GM10266 (cell line): ENCODE data around the gene NCF2.

Experiments
- DNase-seq: peaks from one replicate; pipeline ENCODE4 v3.0.0; 2012; ENCODE audit errors: extremely low spot score
- TF ChIP-seq, protein P1 (sequence below): IDR thresholded peaks from 2 replicates; pipeline ENCODE4 v1.5.1; 2012; ENCODE audit warnings: mild to moderate bottlenecking, low read depth; ENCODE audit not compliant: control insufficient read depth, insufficient read depth; ENCODE audit errors: missing control alignments

NCF2 gene

DNA sequence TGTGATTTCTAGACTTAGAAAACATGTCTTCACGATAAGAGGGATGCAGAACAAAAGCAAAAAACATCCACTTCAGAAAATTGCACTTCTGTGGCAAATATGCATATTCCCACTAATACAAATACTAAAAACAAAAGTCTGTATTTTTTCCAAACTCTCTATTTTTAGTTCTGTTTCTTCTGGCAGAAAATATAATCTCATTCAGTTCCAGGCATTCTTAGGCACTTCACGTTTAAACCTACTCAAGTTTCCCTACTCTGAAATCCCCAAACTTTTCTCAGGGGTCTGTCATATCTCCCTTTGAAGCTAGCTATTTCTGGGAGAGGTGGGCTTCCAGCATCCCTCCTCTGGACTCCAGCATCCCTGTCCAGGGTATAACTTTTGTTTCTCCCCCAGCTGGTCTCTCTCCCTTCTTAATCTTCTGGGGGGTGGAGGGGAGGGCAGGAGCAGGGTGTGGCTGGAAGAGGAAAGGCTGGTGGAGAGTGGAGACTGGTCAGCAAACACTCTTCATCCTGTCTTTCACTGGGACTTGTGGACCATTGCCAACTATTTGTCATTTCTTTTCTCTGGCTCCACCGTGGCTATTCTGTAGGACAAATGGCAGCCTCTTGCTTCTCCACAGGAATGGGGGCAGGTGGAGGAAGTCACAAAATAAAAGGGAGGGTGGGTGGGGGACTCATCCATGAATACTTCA is 19.6 kb upstream of the NCF2 start:
- no peak for DNase-seq
- TF ChIP-seq, protein P1, sequence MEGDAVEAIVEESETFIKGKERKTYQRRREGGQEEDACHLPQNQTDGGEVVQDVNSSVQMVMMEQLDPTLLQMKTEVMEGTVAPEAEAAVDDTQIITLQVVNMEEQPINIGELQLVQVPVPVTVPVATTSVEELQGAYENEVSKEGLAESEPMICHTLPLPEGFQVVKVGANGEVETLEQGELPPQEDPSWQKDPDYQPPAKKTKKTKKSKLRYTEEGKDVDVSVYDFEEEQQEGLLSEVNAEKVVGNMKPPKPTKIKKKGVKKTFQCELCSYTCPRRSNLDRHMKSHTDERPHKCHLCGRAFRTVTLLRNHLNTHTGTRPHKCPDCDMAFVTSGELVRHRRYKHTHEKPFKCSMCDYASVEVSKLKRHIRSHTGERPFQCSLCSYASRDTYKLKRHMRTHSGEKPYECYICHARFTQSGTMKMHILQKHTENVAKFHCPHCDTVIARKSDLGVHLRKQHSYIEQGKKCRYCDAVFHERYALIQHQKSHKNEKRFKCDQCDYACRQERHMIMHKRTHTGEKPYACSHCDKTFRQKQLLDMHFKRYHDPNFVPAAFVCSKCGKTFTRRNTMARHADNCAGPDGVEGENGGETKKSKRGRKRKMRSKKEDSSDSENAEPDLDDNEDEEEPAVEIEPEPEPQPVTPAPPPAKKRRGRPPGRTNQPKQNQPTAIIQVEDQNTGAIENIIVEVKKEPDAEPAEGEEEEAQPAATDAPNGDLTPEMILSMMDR = no peak

DNA sequence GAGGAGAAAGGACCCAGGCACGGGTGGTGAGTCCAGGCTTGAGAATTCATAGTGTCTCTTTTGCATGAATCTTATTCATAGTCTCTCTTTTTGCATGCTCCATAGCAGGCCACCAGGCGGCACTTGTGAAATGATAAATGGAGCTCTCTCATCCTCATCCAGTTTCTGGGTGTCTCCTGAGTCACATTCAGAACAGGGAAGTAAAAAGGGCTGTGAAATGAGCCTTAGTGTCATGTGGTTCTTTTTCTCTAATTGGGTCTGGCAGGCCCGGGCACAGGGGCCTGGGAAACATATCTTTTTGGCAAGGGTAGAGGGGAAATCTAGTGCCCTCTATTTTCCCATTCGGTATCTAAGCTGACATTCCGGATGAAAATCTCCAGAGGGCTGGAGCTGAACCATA is 19.1 kb upstream of the NCF2 start:
- no peak for DNase-seq

DNA sequence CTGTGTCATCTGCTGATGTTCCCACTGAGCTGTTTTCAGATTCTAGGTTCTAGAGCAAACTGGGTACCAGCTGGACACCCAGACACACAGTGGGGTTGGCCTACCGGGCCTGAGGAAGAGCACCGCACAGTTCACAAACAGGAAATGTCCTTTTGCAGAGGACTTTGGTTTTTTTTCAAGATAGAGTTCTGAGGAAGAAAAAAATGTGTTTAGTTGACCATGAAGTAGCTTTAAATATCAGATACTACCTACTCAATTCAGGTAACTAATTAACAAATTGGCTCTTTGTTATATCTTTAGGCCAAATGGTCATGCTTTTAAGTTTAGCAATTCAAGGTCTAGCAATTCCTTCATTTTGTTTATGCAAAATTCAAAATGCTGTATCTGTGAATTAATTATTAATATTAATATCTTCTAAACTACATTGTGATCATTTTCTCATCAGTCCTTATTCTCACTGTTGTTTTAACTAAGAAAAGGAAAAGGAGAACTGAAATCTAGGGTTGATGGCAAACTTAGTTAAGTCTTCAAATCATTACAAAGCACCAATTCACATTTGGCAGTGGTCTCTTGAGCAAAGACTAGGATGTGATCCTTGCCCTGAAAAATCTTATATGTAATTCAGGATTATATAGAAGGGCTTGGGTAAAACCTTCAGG is 17.2 kb upstream of the NCF2 start:
- no peak for DNase-seq

More for the DNA sequence above, 19.1 kb upstream of the NCF2 start:
- TF ChIP-seq, protein P1 = peak; percentile 50

DNA sequence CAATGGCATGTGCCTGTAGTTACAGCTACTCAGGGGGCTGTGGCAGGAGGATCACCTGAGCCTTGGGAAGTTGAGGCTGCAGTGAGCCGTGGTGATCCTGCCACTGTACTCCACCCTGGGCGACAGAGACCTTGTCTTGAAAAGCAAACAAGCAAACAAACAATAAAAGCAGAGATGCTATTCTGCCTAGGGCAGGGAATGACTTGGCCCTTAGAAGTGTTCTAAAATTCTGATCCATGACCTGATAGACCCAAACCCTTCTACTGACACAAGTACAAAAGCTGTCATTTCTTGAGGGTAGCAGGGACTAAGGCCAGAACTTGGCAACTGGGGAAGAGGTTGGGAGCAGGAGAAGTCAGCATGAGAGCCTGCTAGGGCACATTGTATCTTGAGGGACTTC is 15.6 kb upstream of the NCF2 start:
- TF ChIP-seq, protein P1 = no peak
- no peak for DNase-seq

More for the DNA sequence above, 17.2 kb upstream of the NCF2 start:
- TF ChIP-seq, protein P1 = no peak

DNA sequence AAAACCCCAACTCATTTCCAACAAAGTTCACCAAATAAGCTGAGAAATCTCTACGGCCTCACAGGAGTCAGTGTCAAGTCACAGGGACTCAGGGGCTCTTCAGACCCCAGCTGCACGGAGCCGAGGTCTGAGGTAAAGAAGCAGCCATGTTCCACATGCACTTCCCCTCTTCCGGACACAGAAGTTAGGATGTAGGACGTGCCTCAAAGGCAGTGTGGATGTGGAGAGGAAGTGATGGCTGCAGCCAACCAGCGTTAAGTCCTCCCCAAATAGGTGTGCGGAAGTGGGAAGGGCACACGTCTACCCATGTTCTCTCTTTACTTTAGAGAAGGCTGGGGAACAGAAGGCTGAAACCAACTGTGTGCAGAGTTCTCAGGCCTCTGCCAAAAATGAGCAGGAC is 14.6 kb upstream of the NCF2 start:
- no peak for DNase-seq
- TF ChIP-seq, protein P1 = no peak

DNA sequence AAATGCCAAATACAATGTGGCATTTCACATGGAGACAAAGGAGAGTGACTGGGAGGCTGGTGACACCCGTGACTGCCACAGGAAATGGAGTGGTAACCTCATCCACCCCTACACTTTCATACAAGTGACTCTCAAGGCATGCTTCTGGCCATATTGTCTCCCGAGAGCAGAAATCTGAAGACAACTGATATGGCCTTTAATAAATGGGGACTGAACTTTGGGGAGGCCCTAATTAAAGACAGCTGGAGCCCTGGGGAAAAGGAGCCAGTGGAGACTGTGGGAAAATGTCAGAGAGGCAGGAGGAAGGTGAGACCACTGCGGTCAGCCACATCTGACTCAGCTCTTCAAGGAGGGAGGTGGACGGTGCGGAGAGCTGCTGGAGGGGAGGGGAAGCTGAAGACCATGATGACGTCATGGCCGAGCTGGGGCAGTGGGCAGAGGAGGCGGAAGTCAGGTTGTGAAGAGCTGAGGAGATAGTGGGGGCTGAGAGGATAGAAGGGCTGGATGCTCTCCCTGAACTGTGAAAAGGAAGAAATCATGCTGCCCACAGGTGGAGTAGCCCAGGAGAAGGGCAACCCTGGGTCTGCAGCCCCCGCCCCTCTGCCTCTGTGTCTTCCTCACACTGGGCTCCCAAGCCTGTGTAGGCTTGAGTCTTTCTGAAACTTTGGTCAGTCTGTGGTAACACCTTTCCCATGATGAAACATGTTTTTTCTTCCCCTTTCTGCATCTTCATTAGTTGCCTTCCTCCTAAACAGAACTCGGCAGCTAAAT is 14.0 kb upstream of the NCF2 start:
- DNase-seq = peak; percentile 56
- TF ChIP-seq, protein P1 = no peak
